PC-9 (cell line): ENCODE data around the gene TSPAN18.

Experiments
- EZH2 ChIP-seq: fragments of 200-600 bp; sonication (generic); IDR thresholded peaks from 2 replicates; pipeline ENCODE4 v1.8.0; 2017; ENCODE audit warnings: antibody characterized with exemption, low read depth
- TF ChIP-seq, protein P1 (sequence below): fragments of 200-600 bp; sonication (generic); conservative IDR thresholded peaks from 2 replicates; pipeline ENCODE4 v1.6.1; 2017; ENCODE audit warnings: mixed run types, antibody characterized with exemption, mild to moderate bottlenecking, moderate library complexity

DNA sequence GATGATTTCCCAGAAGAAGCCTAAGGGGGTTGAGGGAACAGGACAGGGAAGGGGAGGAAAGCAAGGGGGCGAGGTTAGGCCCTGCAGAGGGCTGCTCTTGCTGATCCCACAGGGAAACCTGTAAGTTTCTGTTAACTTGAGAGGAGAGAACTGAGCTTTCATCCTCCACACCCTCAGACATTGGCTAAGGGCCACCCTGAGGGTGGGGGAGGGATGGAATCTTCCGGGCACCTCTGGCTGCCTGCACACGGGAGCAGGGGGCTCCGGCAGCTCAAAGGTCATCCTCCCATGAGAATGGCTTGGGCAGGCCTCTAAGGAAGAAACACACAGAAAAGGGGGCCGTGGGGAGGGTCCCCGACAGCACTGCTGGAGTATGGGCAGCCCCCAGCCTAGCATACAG is 108.1 kb downstream of the TSPAN18 start:
- TF ChIP-seq, protein P1, sequence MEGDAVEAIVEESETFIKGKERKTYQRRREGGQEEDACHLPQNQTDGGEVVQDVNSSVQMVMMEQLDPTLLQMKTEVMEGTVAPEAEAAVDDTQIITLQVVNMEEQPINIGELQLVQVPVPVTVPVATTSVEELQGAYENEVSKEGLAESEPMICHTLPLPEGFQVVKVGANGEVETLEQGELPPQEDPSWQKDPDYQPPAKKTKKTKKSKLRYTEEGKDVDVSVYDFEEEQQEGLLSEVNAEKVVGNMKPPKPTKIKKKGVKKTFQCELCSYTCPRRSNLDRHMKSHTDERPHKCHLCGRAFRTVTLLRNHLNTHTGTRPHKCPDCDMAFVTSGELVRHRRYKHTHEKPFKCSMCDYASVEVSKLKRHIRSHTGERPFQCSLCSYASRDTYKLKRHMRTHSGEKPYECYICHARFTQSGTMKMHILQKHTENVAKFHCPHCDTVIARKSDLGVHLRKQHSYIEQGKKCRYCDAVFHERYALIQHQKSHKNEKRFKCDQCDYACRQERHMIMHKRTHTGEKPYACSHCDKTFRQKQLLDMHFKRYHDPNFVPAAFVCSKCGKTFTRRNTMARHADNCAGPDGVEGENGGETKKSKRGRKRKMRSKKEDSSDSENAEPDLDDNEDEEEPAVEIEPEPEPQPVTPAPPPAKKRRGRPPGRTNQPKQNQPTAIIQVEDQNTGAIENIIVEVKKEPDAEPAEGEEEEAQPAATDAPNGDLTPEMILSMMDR = no peak
- no peak for TF ChIP-seq EZH2
